GM18505 (cell line): Measurements from ENCODE around the gene EFHC2.

Source experiments
- ATAC-seq: cut with Tn5 transposase; IDR thresholded peaks from one replicate; pipeline ENCODE4 v1.9.1; 2021; ENCODE audit not compliant: unreplicated experiment
- POLR2A ChIP-seq: IDR thresholded peaks from 4 replicates; pipeline ENCODE4 v1.6.1; 2011; ENCODE audit warnings: borderline replicate concordance; ENCODE audit not compliant: insufficient read depth, insufficient read length; ENCODE audit errors: extremely low read depth

Gene EFHC2

DNA sequence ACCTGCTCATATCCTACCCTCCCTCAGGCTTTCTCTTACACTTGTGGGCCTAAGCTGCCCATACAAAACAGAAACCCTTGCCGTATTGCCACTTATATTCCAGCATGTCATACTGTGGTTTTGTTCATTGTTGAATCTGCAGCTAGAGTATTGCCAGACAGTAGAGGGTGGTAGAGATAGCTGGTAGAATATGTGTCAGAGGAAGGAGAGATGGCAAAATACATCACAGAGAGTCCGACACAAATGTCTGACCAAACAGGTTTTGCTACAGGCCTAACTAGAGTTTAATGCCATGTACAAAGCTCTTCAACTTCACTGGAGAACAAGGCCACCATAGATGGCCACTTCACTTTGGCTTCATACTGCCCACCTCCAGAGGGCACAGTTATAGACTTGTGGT lies 160.1 kb downstream of the EFHC2 start:
- no peak for ATAC-seq
- TF ChIP-seq POLR2A = no peak

DNA sequence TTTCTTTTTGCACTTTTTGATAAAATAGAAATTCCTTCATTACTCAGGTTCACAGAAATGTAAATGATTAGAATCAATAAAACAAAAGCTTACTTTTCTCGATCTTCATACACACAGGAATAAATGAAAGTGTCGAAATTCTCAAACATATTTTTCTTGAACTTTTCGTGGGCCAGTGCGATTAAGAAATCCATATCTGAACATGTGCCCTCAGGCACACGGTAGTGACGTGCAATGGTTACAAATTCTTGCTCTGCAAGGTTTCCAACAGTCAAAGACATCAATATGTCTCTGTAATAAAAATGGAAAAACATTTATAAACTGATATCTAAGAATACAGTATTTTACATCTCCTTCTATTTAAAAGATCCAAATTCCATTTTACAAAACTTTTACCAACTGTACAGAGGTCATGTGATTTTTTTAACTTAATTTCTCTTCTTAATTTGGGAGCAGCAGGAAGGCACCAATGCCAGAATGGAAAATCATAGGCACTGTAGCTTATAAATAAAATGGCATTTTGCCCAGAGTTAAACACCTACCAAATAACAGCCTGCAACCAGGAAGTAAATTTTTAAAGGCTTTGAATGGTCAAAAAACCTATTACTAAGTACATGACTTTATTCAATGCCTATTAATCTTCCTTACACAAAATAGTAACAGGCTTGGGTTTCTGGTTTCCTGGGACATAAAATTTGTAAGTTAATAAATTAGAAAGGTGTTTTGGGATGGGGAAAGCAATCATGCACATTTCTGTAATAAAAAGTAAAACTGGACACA lies 165.0 kb downstream of the EFHC2 start:
- no peak for ATAC-seq
- no peak for TF ChIP-seq POLR2A

DNA sequence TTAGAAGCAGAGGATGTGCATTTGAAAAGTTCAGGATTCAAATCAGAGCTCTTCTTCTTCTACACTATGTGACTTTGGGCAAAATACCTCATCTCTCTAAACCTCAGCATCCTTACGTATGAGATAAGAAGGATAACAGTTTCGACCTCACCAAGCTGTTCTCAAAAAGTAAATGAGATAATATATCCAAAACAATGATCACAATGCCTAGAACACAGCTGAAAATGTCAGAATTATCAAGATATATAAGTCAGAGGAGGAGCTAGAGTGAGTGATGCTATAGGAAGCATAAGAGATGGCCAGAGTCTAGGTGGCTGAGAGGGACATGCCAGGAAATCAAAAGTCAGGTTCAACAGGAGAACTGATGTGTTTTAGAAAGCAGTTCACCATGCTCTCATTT lies 168.0 kb downstream of the EFHC2 start:
- ATAC-seq = no peak
- no peak for TF ChIP-seq POLR2A

DNA sequence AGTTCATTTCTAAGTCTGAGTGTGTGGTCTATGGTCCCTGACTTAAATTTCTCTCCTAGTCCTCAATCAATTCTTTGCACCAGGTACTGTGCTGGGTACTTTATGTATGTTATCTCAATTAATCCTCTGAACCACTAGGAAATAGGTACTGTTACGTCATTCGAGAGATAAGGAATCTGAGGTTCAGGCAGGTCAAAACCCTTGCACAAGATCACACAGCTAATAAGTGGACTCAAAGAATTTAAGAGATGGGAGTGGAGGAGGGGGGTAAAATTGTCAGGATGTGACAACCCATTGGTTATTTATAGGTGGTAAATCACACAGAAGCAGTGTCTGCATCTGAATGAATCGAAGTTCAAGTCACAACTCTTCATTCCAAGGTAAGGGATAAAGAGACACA lies 169.4 kb downstream of the EFHC2 start:
- no peak for TF ChIP-seq POLR2A
- ATAC-seq = no peak

DNA sequence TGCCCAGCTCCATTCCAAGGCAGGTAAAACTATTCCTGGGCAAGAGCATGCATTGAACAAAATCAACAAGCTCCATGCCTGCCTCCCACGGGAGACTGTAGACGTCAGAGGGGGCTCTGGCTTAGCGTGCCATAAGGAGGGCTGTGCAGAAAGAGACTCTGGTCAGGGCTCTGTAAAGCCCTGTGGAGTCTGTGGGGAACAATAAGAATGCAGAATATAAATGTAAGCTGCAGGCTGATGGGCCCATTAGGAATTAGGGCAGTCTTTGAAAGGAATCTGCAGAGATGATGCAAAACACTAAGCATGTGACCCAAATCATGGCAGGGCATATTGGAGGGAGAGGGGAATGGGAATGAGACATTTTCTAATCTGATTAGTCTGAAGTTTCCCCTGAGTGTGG lies 170.3 kb downstream of the EFHC2 start:
- ATAC-seq = no peak
- no peak for TF ChIP-seq POLR2A

DNA sequence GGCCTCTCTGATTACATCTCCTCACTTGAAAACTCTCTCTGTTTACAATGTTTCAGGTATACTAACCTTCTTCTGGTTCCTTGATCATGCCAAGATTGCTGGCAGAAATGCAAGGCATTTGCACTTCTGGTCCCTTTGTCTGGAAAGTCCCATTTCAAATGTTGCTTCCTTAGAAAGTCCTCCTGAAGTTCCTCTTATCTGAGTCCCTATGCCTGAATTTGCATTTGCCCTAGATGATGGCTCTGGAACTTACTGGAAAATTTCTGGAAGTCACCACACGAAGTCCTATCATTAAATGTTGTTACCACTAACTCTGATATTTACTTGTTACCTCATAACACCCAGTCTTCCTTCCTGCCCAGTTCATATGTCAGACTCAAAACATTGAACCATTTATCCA lies 176.4 kb downstream of the EFHC2 start:
- TF ChIP-seq POLR2A = no peak
- no peak for ATAC-seq

DNA sequence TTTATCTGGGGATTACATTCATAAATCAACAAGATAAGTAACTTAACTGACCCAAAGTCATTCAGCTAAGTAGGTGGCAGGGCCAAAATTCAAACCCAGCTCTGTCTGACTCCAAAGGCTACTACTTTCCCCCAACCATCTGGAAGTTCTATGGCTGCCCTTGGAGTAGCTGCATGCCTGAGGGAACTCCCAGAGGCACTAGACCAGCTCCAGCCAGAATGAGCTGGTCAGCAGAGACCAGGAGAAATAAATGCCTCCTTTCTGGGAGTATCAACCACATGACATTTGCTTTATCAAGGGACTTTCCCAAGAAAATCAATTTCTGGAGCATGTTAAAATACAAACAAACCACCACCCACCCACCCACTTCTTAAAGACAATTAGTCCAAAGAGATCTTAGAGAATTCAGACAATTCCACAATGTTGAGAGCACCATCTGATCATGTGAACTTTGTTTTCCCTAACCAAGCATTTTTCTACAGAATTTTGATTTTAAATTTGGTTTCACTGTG lies 180.5 kb downstream of the EFHC2 start:
- ATAC-seq = no peak
- no peak for TF ChIP-seq POLR2A

DNA sequence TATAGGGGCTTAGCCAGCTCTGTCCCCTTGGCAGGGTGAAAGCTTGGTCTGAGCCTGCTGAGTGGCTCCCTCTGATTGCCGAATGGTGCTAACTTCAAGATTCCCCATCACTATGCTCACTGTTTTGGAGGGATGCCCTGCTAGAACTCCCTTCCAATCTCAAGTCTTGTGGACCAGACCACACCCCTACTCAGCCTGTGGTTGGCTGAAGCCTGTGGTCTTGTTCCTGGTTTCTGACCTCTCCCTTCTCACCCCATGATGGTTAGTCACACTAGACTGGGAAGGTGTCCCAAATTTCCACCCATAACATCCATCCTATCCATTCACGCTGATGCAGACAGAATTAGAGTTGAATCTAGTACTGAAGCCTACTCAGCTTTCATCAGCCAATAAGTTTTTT lies 185.6 kb downstream of the EFHC2 start:
- no peak for TF ChIP-seq POLR2A
- no peak for ATAC-seq

DNA sequence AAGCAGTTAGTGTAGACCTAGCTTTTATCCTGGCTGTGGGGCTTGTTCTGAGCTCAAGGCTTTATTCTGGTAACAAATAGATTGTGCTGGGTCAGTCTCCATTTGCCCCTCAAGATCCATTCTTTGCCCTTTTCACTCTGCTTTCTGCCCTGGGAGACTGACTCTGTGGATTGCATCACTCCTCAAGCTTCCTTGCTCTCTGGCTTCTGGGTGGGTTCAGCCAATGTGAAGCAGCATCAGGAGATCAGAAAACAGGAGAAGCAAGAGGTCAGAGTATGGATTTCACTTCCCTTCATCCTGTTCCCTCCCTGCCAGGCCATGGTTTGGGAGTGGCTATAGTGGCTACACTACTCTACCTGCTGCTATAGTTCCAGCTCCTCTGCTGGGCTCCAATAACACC lies 186.2 kb downstream of the EFHC2 start:
- no peak for ATAC-seq
- no peak for TF ChIP-seq POLR2A

DNA sequence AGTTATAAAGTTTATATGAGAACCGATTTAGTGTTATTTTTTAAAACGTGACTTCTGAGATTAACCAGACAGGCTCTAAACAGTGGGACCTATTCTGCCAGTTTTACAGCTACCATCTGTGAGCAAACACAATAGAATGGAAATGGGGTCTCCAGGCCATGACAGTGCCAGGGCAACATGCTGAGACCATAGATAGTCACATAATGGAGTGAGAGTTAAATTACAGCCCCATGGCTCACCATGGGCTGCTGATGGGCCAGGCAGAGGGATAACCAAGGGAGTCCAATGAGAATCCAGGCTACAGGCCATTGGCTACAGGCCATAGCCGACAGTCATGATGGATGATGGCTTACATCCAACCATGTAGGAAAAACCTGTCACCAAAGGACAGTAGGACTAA lies 186.7 kb downstream of the EFHC2 start:
- no peak for ATAC-seq
- no peak for TF ChIP-seq POLR2A

DNA sequence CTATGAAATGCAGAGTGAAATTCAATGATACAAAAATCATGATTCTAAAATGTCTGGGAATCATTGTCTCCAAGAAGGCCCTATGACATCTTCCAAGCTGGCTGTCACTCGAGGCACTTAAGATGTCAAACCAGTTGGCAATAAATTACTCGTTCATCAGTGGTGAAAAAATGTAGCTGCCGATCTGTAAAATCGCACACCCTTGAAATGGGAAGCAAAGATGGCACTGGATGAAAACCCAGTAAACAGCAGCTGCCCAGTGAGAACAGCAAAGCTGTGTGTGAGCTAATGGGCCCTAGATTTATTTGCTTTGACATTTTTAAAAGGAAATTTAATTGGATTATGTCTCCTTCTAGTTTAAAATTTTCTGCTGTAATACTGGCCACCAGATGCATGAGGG lies 188.3 kb downstream of the EFHC2 start:
- no peak for TF ChIP-seq POLR2A
- ATAC-seq = no peak

DNA sequence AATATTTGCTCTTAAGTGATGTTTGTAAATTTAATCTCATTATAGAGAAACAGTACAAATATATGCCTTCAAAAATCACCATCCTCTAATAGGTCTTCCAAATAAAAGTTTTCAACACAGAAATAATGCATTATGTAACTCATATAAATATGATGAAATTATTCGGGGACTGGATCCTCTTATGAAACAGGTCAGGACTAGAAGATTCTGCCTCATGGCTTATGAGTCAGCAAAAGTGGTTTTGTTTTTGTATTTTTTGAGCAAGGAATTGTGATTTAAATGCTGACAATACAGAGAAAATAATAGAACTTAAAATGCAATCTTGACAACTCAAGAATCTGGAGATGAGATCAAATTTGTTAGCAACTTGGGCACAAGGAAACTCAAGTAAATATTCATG lies 190.6 kb downstream of the EFHC2 start:
- TF ChIP-seq POLR2A = no peak
- ATAC-seq = no peak

DNA sequence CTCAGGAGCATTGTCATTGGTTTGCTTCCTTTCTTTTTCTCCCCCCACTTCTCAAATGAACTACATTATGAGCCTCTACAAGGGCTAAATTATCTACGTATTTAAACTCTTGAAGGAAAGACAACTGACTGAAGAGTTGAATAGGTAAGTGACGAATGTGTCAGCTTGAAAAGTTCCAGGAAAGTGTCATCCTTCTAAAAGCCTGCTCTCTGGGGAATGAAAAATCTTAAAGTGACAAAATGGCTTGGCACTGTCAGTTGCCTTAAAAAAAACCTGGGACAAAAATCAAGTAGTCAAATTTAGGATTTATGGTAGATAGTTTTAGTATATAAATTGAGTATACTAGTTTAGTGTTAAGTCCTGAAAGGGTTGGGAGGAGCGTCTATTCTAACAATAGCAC lies 196.3 kb downstream of the EFHC2 start:
- TF ChIP-seq POLR2A = no peak
- no peak for ATAC-seq

DNA sequence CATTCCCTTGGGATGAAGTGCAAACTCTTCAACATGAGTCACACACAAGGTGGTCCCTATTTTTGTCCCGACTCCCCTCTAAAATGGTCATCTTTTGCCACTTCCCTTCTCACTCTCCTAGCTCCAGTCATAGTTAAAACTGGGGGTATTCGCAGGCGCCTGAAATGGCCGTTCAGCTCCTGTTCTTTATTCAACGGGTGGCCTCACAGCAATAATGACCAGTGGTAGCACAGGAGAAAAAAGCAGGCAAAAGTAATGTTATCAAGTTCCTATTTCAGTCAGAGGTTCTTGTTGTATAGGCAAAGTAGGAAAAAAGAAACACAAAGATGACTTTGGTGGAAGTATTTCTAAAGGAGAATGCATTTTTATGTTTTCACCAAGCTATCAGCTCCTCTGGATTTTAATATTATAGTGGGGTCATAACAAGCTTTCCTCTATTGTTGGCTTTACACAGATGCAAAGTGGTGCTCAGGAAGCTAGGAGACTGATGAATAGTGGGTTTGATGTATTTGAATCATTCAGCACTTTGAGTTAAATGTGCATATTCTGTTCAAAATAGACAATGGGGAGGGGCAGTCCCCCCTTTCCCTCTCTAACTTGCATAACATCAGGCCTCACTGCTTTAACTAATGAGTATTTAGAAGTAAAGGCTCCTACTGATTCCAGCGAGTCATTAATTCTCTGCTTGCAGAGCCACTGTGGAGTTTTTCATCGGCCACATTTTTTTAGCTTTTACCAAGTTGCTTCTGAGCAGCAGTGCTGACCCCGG lies 199.1 kb downstream of the EFHC2 start:
- TF ChIP-seq POLR2A = no peak
- no peak for ATAC-seq
